Measurements from ENCODE around the gene IER3IP1.
A peak's percentile ranks its signal among the peaks of the same experiment; 100 is the strongest.
"Not testable (repeated sequence)": the region's sequence is repeated elsewhere in the genome, so short reads cannot be mapped to it uniquely, and the experiment has no call there.

Gene IER3IP1, protein sequence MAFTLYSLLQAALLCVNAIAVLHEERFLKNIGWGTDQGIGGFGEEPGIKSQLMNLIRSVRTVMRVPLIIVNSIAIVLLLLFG

GRCh38 chr18:47175898-47176575 is at the start of gene IER3IP1:
Gene IER3IP1 (minus strand): TSS chr18:47176364. CDS start chr18:47176277, 87 bp downstream.
- TF ChIP-seq POLR2A (IDR thresholded peaks at IDR 0.05; ENCODE audit: low read depth, low read length) = peak; percentile 82
- no peak for FAIRE-seq
- peak; percentile 66 for DNase-seq (ENCODE audit: insufficient read length, low spot score)

DNA sequence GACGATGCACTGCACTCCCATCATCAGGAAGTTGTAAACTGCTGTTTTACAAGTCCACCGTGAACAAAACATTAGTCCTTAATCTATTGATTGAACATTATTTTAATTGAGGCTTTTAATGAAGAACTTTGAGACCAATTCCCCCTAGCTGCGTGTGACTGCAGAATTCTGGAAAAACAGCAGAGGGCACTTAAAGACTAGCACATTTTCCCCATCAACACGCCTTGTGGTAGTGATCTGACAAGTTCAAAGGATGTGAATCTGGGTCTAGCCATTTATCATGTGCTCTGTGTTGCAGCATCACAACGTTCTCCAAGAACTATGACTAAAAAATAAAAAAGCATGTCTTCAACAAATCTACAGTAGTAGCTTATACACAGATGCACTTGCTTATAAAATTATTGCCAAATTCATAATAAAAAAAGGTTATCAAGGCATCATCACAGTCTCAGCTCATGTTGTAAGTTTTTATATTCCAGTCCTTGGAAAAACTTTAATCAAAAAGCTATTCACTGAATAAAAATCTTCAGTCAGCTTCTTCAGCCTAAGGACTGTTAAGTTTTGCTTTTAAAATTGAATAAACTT is 39.5 kb upstream of the IER3IP1 start:
- peak; percentile 6 for DNase-seq (ENCODE audit: insufficient read length, low spot score)

GRCh38 chr18:47209171-47209570 is 33.0 kb upstream of the IER3IP1 start:
- DNase-seq (ENCODE audit: insufficient read length, low spot score) = no peak
- no peak for TF ChIP-seq POLR2A (IDR thresholded peaks at IDR 0.05; ENCODE audit: low read depth, low read length)
- FAIRE-seq = no peak

More for the DNA sequence above, 39.5 kb upstream of the IER3IP1 start:
- TF ChIP-seq POLR2A (IDR thresholded peaks at IDR 0.05; ENCODE audit: low read depth, low read length) = no peak
- FAIRE-seq = peak; percentile 88

- FAIRE-seq = no peak
- no peak for TF ChIP-seq POLR2A (IDR thresholded peaks at IDR 0.05; ENCODE audit: low read depth, low read length)
- DNase-seq (ENCODE audit: insufficient read length, low spot score) = no peak
Observed at GRCh38 chr18:47206945-47207637, 30.9 kb upstream of the IER3IP1 start.

DNA sequence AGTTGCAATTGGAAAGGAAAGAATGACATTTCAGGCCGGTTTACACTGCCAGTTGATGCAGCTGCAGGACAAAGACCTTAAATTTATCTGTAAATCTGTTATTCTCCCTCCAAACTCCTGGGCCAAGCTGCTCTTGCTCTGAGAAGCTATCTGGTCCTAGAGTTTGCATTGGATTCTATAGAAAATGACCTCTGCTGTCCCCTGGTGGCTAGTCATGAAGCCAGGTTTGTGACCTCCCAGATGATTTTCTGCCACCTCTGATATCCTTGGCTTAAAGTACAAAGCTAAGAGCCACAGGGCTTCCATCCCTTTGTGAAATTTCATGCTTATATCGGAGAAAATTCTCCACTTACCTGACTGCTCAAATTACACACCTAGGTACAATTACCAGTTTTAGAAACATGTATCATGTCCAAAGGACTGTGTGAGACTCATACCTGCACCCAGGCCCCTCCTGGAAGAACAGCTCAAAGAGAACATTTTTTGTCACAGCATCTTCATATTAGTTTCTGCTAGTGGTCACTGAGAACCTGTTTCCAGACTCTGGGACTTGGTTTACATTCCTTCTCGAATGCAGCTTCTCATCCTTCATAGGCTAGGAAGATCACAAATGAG is 28.9 kb upstream of the IER3IP1 start:
- no peak for TF ChIP-seq POLR2A (IDR thresholded peaks at IDR 0.05; ENCODE audit: low read depth, low read length)
- FAIRE-seq = peak; percentile 15
- DNase-seq (ENCODE audit: insufficient read length, low spot score) = no peak

- TF ChIP-seq POLR2A (IDR thresholded peaks at IDR 0.05; ENCODE audit: low read depth, low read length) = no peak
- DNase-seq (ENCODE audit: insufficient read length, low spot score) = no peak
- FAIRE-seq = no peak
Observed at GRCh38 chr18:47203626-47204464, 27.7 kb upstream of the IER3IP1 start.

DNA sequence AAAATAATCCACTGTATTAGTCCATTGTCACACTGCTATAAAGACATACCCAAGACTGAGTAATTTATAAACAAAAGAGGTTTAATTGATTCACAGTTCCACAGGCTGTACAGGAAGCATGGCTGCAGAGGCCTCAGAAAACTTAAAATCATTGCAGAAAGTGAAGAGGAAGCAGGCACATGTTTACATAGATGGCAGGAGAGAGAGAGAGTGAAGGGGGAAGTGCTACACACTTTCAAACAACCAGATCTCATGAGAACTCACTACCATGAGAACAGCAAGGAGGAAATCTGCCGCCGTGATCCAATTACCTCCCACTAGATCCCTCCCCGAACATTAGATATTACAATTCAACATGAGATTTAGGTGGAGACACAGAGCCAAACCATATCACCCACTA is 19.8 kb upstream of the IER3IP1 start:
- not testable (repeated sequence) for FAIRE-seq

DNA sequence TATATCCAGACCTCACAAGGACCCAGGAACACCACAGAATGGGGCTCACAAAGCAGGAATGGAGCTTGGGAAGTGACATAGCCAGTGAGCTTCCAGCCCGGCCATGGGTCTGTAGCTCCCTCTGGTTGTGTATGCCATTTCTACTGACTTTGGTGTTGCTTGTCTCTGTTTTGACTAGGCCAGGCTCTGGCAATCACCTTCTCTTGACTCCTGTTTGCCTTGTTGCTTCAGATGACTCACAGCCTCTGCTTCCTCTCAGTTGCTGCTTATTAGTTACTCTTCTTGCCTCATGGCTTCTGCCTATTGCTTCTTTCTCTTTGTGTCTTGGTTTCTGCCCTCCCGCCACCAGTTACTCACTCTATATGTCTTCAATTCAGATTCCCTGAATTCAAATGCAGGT is 15.8 kb upstream of the IER3IP1 start:
- no peak for DNase-seq (ENCODE audit: insufficient read length, low spot score)
- TF ChIP-seq POLR2A (IDR thresholded peaks at IDR 0.05; ENCODE audit: low read depth, low read length) = no peak
- FAIRE-seq = no peak

More for the DNA sequence above, 19.8 kb upstream of the IER3IP1 start:
- DNase-seq (ENCODE audit: insufficient read length, low spot score) = not testable (repeated sequence)

DNA sequence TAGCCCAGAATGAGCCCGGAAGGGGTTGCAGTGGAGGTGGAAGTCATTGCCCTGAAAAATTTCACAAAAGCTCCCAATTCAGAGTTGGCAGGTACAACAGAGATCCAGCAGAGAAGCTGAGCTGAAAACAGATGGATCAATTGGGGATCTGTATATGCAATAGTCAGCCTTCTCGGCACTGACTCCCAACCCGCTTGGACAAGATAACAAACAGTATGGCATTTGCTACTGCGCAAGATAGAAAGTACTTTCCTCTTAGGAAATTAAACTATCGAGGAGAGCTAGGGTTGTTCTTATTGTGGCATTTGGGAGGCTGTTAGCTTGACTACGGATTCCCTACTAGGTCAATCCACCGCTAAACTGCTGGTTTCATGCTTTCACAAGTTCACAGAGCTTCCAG is 11.6 kb upstream of the IER3IP1 start:
- TF ChIP-seq POLR2A (IDR thresholded peaks at IDR 0.05; ENCODE audit: low read depth, low read length) = no peak
- DNase-seq (ENCODE audit: insufficient read length, low spot score) (no peak), FAIRE-seq (no peak)

GRCh38 chr18:47184419-47185050 is 8.4 kb upstream of the IER3IP1 start:
- FAIRE-seq (no peak), DNase-seq (ENCODE audit: insufficient read length, low spot score) (no peak)
- TF ChIP-seq POLR2A (IDR thresholded peaks at IDR 0.05; ENCODE audit: low read depth, low read length) = no peak

GRCh38 chr18:47182156-47182555 is 6.0 kb upstream of the IER3IP1 start:
- FAIRE-seq; DNase-seq (ENCODE audit: insufficient read length, low spot score): not testable (repeated sequence)

DNA sequence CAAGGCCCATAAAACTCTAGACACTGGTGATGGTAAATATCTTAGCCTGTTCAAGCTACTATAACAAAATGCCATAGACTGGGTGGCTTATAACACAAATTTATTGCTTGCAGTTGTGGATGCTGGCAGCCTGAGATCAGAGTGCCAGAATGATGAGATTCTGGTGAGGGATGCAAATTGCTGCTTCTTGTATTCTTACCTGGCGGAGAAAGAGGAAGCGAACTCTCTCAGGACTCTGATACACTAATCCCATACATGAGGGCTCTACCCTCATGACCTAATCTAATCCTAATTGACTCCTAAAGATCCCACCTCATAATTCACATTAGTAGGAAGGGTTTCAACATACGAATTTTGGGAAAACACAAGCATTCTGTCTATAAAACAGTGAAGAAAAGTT is 4.6 kb upstream of the IER3IP1 start:
- FAIRE-seq (no peak), DNase-seq (ENCODE audit: insufficient read length, low spot score) (no peak)
- TF ChIP-seq POLR2A (IDR thresholded peaks at IDR 0.05; ENCODE audit: low read depth, low read length) = no peak

DNA sequence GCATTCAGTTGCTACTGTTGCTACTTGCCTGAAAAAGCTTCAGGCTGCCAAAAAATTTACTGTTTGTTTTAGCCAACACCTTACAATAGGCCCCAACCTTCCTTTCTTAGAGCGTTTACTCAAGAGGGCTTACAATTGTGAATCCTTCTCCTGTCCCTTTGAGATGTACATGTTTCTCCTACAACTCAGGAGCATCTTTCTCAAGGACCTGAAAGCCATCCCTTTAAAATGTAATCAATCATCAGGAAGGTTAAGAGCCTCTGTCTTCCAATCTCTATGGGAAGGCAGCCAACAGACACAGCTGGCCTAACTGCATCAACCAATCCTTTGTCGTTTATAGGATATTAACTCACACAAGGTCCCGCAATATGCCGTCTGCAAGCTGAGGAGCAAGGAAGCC is 3.4 kb upstream of the IER3IP1 start:
- FAIRE-seq = no peak

More for the DNA sequence above, 3.4 kb upstream of the IER3IP1 start:
- no peak for TF ChIP-seq POLR2A (IDR thresholded peaks at IDR 0.05; ENCODE audit: low read depth, low read length)
- DNase-seq (ENCODE audit: insufficient read length, low spot score) = no peak
